Gastrocnemius medialis (tissue), 4 donors: ENCODE measurements around the gene HOMER2. TPM values are rescaled to one million over a fixed set of nuclear protein-coding genes. Genes with fewer than 3 reads are reported as not detected.
A peak's percentile ranks its signal among the peaks of the same experiment; 100 is the strongest.

Source experiments
- ATAC-seq, 2 donors: fragments of 150-250 bp; one replicate each; pipeline ENCODE4 v1.9.1; 2016
- DNase-seq, 2 donors: peaks; one replicate each; pipeline ENCODE4 v3.0.0-alpha.2; 2019
- H3K27ac ChIP-seq, 4 donors: fragments of 200-600 bp; sonication (generic); 1 replicate in 1 of 4; 2 replicates in 3 of 4; pipeline ENCODE4 v1.5.1; 2016 to 2018; ENCODE audit warnings: mild to moderate bottlenecking in 2 of 4, moderate library complexity in 1 of 4
- H3K27me3 ChIP-seq, 3 donors: fragments of 200-600 bp; sonication (generic) in 2 of 3; 1 replicate in 1 of 3; 2 replicates in 2 of 3; pipeline versions ENCODE4 v1.5.1 to v1.6.0; 2016 to 2019; ENCODE audit warnings: mild to moderate bottlenecking in 1 of 3, moderate library complexity in 1 of 3
- H3K36me3 ChIP-seq, 2 donors: fragments of 200-600 bp; sonication (generic) in 1 of 2; one replicate each; pipeline ENCODE4 v1.5.1; 2017 to 2018
- H3K4me1 ChIP-seq, 2 donors: fragments of 200-600 bp; sonication (generic) in 1 of 2; one replicate each; pipeline ENCODE4 v1.5.1; 2016 to 2017; ENCODE audit warnings: mild to moderate bottlenecking in 2 of 2
- H3K4me3 ChIP-seq, 4 donors: fragments of 200-600 bp; sonication (generic) in 3 of 4; 1 replicate in 1 of 4; 2 replicates in 3 of 4; pipeline ENCODE4 v1.5.1; 2016 to 2019; ENCODE audit warnings: mild to moderate bottlenecking in 2 of 4
- H3K9me3 ChIP-seq, 3 donors: fragments of 200-600 bp; sonication (generic) in 2 of 3; 1 replicate in 1 of 3; 2 replicates in 2 of 3; pipeline ENCODE4 v1.5.1; 2016 to 2019
- POLR2A ChIP-seq, 2 donors: fragments of 450-650 bp; IDR thresholded peaks; one replicate each; pipeline ENCODE4 v1.6.1; 2017; ENCODE audit warnings: antibody characterized with exemption in 2 of 2, mild to moderate bottlenecking in 2 of 2, moderate library complexity in 2 of 2
- in situ Hi-C, 4 donors: fragments of 200-750 bp; cut with MboI; loops; one replicate each; pipeline versions ENCODE4 v1.15.0 to v1.8.0; 2017; ENCODE audit warnings: low sequenced_read_pairs in 4 of 4
- intact Hi-C: fragments of 100-400 bp; cut with DNase I; formaldehyde crosslinking; loops from one replicate; pipeline ENCODE4 v1.15.1; 2023; ENCODE audit warnings: low total_unique reads
- total RNA-seq, 4 donors: library from RNA; depleted of rRNA; stranded (reverse); fragments of >200 nt; gene quantifications; one replicate each; pipeline versions ENCODE4 v1.1.0 to v1.2.3, GENCODE V29; 2016
- TF ChIP-seq, protein P1 (sequence below), 5 experiments: fragments of 450-650 bp in 3 of 5; fragments of 200-600 bp in 2 of 5; sonication (generic) in 2 of 5; IDR thresholded peaks in 4 of 5; conservative IDR thresholded peaks in 1 of 5; 1 replicate in 4 of 5; 2 replicates in 1 of 5; pipeline ENCODE4 v1.5.1; 2016 to 2019; ENCODE audit warnings: antibody characterized with exemption in 5 of 5, mild to moderate bottlenecking in 3 of 5, moderate library complexity in 3 of 5

Gene HOMER2
- total RNA-seq, 4 donors from 2014 or later = 51.6 to 132 (median 94.5) TPM

DNA sequence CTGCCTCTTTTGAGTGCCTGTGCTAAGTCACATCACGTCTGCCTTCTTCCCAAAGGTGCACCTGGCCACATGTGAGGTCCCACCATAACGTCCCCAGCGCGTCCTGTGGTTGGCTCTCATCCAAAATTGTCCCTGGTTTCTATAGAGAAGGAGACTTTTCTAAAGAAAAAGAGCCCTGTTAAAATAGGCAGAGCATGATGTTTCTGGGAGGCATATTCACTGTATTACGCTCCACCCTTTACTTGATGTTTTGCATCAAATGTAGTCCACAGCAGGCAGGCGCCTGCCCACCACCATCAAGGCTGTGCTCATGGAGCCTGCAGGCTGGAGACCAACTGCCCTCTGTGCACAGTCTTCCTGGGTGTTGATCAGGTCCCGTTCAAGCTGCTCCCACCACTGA lies 106.8 kb downstream of the HOMER2 start:
- TF ChIP-seq POLR2A (IDR thresholded peaks at IDR 0.05) = no peak
- TF ChIP-seq, protein P1, sequence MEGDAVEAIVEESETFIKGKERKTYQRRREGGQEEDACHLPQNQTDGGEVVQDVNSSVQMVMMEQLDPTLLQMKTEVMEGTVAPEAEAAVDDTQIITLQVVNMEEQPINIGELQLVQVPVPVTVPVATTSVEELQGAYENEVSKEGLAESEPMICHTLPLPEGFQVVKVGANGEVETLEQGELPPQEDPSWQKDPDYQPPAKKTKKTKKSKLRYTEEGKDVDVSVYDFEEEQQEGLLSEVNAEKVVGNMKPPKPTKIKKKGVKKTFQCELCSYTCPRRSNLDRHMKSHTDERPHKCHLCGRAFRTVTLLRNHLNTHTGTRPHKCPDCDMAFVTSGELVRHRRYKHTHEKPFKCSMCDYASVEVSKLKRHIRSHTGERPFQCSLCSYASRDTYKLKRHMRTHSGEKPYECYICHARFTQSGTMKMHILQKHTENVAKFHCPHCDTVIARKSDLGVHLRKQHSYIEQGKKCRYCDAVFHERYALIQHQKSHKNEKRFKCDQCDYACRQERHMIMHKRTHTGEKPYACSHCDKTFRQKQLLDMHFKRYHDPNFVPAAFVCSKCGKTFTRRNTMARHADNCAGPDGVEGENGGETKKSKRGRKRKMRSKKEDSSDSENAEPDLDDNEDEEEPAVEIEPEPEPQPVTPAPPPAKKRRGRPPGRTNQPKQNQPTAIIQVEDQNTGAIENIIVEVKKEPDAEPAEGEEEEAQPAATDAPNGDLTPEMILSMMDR (IDR thresholded peaks at IDR 0.05 in 4 of 5, conservative IDR thresholded peaks at IDR 0.05 in 1 of 5) = no peak
- in situ Hi-C loops = no loop called here
- intact Hi-C loops = loop anchor here (5.0 kb wide), 1 partner anchor 262 kb away; the partner anchor contains the start of gene TM6SF1
- Histone ChIP-seq H3K4me1 (peaks cover 12% of the 10 kb centered on the region in 2 donors), H3K4me3 (no peak overlapping the region), H3K36me3 (peaks cover 0 to 2% of the 10 kb centered on the region in 2 donors), H3K9me3 (no peaks in the 10 kb centered on the region), H3K27ac (no peak overlapping the region), H3K27me3 (no peaks in the 10 kb centered on the region)
- ATAC-seq (no peak), DNase-seq (no peak)

DNA sequence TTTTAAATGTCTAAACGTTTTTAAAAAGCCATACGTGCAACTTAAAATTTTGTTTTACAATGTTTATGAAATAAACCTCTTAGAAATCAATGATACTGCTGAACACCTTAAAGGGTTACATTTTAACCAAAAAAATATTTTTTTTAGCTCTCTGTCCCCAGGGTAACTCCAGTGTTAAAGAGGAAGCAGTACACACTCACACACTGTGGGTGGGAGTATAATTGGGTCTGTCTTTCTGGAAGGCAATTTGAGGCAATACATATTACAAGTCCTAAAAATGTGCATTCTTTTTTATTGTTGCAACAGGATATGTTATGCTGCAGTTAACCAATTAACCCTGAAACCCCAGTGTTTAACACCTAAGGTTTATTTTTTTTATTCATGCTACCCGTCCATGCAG lies 109.0 kb downstream of the HOMER2 start:
- Histone ChIP-seq H3K36me3 (peaks cover 0 to 2% of the 10 kb centered on the region in 2 donors), H3K27me3 (no peaks in the 10 kb centered on the region), H3K9me3 (no peaks in the 10 kb centered on the region), H3K4me1 (no peaks in the 10 kb centered on the region), H3K27ac (no peak overlapping the region), H3K4me3 (no peak overlapping the region)
- no peak for DNase-seq
- TF ChIP-seq POLR2A (IDR thresholded peaks at IDR 0.05) = no peak
- TF ChIP-seq, protein P1 (IDR thresholded peaks at IDR 0.05 in 4 of 5, conservative IDR thresholded peaks at IDR 0.05 in 1 of 5) = no peak
- intact Hi-C loops (no loop called here), in situ Hi-C loops (no loop called here)
- no peak for ATAC-seq

DNA sequence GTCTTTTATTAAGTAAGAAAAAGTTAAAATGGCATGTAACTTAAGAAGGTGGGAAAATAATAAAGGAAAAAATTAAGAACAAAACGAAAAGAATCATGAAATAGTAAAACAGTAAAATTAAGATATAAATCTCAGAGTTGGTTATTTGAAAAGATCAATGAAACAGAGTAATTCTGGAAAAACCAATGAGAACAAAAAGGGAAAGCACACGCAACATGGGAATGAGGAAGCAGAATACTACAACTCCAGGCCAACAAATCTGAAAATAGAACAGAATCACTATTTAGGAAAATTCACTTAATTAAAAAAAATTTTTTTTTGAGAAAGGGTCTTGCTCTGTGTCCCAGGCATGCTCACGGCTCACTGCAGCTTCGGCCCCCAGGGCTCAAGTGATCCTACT lies 112.4 kb downstream of the HOMER2 start:
- Histone ChIP-seq H3K4me1 (no peaks in the 10 kb centered on the region), H3K36me3 (peaks cover 0 to 36% of the 10 kb centered on the region in 2 donors), H3K27me3 (no peaks in the 10 kb centered on the region), H3K9me3 (no peaks in the 10 kb centered on the region), H3K4me3 (no peak overlapping the region), H3K27ac (no peak overlapping the region)
- intact Hi-C loops = no loop called here
- no peak for ATAC-seq
- no peak for TF ChIP-seq POLR2A (IDR thresholded peaks at IDR 0.05)
- TF ChIP-seq, protein P1 (IDR thresholded peaks at IDR 0.05 in 4 of 5, conservative IDR thresholded peaks at IDR 0.05 in 1 of 5) = no peak
- in situ Hi-C loops = no loop called here
- DNase-seq = no peak

DNA sequence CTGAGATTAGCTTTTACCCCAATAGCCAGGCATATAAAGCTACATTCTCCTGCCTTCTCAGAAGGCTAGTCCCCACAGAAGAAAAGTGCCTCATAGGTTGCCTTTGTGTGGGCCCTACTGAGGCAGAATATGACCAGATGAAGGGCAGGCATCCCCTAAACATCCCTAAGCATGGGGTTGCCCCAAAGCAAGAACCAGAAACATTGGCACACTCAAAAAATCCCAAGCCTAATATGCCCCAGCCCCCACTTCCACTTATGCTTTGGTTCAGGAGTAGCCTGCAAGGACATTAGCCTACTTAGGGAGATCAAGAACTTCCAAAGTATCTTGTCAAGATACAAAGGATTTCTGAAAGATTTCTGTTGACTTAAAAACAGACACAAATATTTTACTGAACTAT lies 113.4 kb downstream of the HOMER2 start:
- in situ Hi-C loops (no loop called here), intact Hi-C loops (no loop called here)
- no peaks in the 10 kb centered on the region for H3K9me3 ChIP-seq
- no peaks in the 10 kb centered on the region for H3K4me1 ChIP-seq
- no peak overlapping the region for H3K4me3 ChIP-seq
- no peak overlapping the region for H3K27ac ChIP-seq
- no peak for DNase-seq
- TF ChIP-seq, protein P1 (IDR thresholded peaks at IDR 0.05 in 4 of 5, conservative IDR thresholded peaks at IDR 0.05 in 1 of 5) = no peak
- TF ChIP-seq POLR2A (IDR thresholded peaks at IDR 0.05) = no peak
- no peak for ATAC-seq
- no peaks in the 10 kb centered on the region for H3K27me3 ChIP-seq
- peaks cover 0 to 47% of the 10 kb centered on the region in 2 donors for H3K36me3 ChIP-seq

DNA sequence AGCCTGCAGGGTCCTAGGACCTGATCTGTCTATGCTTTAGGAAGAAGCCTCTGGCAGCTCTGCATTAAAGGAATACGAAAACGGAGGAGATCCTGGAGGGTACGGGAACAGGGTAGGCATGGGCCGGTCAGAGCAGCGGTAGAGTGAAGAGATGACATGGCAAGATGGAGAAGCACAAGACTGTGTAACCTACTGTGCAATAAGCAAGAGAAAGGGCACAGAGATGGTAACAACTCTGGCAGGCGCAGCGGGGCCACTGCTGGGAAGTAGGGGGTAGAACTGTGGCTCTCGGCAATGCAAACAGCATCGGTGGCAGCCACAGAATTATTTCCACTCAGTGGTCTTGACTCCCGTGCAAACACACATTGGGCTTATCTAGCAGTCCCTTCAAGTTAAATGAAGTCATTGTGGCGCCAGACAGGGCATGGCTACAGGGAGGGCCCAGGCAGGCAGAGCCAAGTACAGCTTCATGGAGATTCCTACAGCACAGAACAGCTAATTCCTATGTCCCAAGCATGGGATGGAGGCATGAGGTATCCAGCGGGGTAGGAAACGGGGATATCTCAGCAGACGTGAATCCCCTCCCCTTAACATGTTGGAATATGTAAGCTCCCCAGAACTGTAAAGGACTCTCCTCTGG lies 114.3 kb downstream of the HOMER2 start:
- intact Hi-C loops (no loop called here), in situ Hi-C loops (no loop called here)
- no peak overlapping the region for H3K27ac ChIP-seq
- ATAC-seq (peak in 1 of 2 donors; percentile 10), DNase-seq (no peak)
- no peaks in the 10 kb centered on the region for H3K27me3 ChIP-seq
- H3K4me3 ChIP-seq = no peak overlapping the region
- no peaks in the 10 kb centered on the region for H3K9me3 ChIP-seq
- H3K4me1 ChIP-seq = no peaks in the 10 kb centered on the region
- TF ChIP-seq, protein P1 (IDR thresholded peaks at IDR 0.05 in 4 of 5, conservative IDR thresholded peaks at IDR 0.05 in 1 of 5) = no peak
- TF ChIP-seq POLR2A (IDR thresholded peaks at IDR 0.05) = no peak
- H3K36me3 ChIP-seq = peaks cover 0 to 56% of the 10 kb centered on the region in 2 donors
